Measurements from ENCODE around the gene MXD1. TPM values are rescaled to one million over a fixed set of nuclear protein-coding genes. Genes with fewer than 3 reads are reported as not detected.

The MXD1 gene
- total RNA-seq, 1 donor from 2014 or later: 12.9 TPM

GRCh38 chr2:69979902-69980807, 65.2 kb downstream of the MXD1 start:
- DNase-seq: no peak

GRCh38 chr2:69983392-69983966, 68.6 kb downstream of the MXD1 start:
- DNase-seq: no peak

GRCh38 chr2:69985216-69985615, 70.3 kb downstream of the MXD1 start:
- no peak for DNase-seq

- no peak for DNase-seq
These were observed 70.8 kb downstream of the MXD1 start for GRCh38 chr2:69985688-69986087.

- DNase-seq: no peak
These were observed 71.8 kb downstream of the MXD1 start for GRCh38 chr2:69986691-69987090.

- no peak for DNase-seq
These were observed 73.3 kb downstream of the MXD1 start for GRCh38 chr2:69988086-69988635.

GRCh38 chr2:69989009-69989408, 74.1 kb downstream of the MXD1 start:
- DNase-seq: no peak

GRCh38 chr2:69989441-69990105, 74.7 kb downstream of the MXD1 start:
- no peak for DNase-seq

Small RNA genes within 50 kb of the gene (small RNA-seq; reads per million reads assigned to genes)
- gene RPL23AP92: not detected

Other genes starting within 250 kb of the MXD1 start
- gene ANXA4, start 173.0 kb upstream of the MXD1 start, total RNA-seq: 3.4 TPM
- 18.7 TPM for gene GMCL1, start 85.4 kb upstream of the MXD1 start, total RNA-seq
- 41.6 TPM for gene SNRNP27, start 21.2 kb upstream of the MXD1 start, total RNA-seq
- gene ASPRV1, start 46.5 kb downstream of the MXD1 start, total RNA-seq: 2.8 TPM
- gene PCBP1, start 172.4 kb downstream of the MXD1 start, total RNA-seq: 22.0 TPM

All from occipital lobe (tissue), 3 donors.